IPS-18a (cell line): ENCODE data around the gene LIF.

Source experiments
- H3K27ac ChIP-seq: one replicate; pipeline ENCODE4 v1.5.1; 2013; ENCODE audit warnings: low read length
- H3K27me3 ChIP-seq: one replicate; pipeline ENCODE4 v1.6.1; 2013; ENCODE audit warnings: mild to moderate bottlenecking, low read length; ENCODE audit not compliant: control insufficient read depth, insufficient read depth
- H3K36me3 ChIP-seq: one replicate; pipeline ENCODE4 v1.6.1; 2013; ENCODE audit warnings: low read depth, low read length; ENCODE audit not compliant: control insufficient read depth
- H3K4me1 ChIP-seq: one replicate; pipeline ENCODE4 v1.6.1; 2013; ENCODE audit warnings: low read depth, low read length; ENCODE audit not compliant: control insufficient read depth
- H3K4me3 ChIP-seq: one replicate; pipeline ENCODE4 v1.5.1; 2013; ENCODE audit warnings: low read length
- H3K9ac ChIP-seq: one replicate; pipeline ENCODE4 v1.6.1; 2013; ENCODE audit warnings: mild to moderate bottlenecking, low read length, moderate library complexity
- H3K9me3 ChIP-seq: one replicate; pipeline ENCODE4 v1.6.1; 2013; ENCODE audit warnings: low read depth, low read length; ENCODE audit not compliant: control insufficient read depth

The LIF gene

GRCh38 chr22:30246814-30247376 lies 336 bp upstream of the LIF start:
- Histone ChIP-seq H3K27ac (no peak overlapping the region), H3K36me3 (no peaks in the 10 kb centered on the region), H3K4me1 (no peaks in the 10 kb centered on the region), H3K9me3 (no peaks in the 10 kb centered on the region), H3K4me3 (peak overlapping the region; percentile 75), H3K9ac (peak overlapping the region; percentile 66), H3K27me3 (peaks cover 13% of the 10 kb centered on the region)

- Histone ChIP-seq H3K36me3 (no peaks in the 10 kb centered on the region), H3K9me3 (no peaks in the 10 kb centered on the region), H3K27ac (no peak overlapping the region), H3K4me3 (peak overlapping the region; percentile 75), H3K4me1 (no peaks in the 10 kb centered on the region), H3K27me3 (peaks cover 13% of the 10 kb centered on the region), H3K9ac (peak overlapping the region; percentile 66)
Observed at GRCh38 chr22:30245181-30245984, 1.2 kb downstream of the LIF start.

- Histone ChIP-seq H3K9me3 (no peaks in the 10 kb centered on the region), H3K4me1 (no peaks in the 10 kb centered on the region), H3K27me3 (peaks cover 13% of the 10 kb centered on the region), H3K4me3 (no peak overlapping the region), H3K9ac (no peak overlapping the region), H3K27ac (no peak overlapping the region), H3K36me3 (no peaks in the 10 kb centered on the region)
Observed at GRCh38 chr22:30244641-30245040, 1.9 kb downstream of the LIF start.

- Histone ChIP-seq H3K27me3 (peaks cover 13% of the 10 kb centered on the region), H3K9me3 (no peaks in the 10 kb centered on the region), H3K36me3 (no peaks in the 10 kb centered on the region), H3K9ac (no peak overlapping the region), H3K27ac (no peak overlapping the region), H3K4me1 (no peaks in the 10 kb centered on the region), H3K4me3 (no peak overlapping the region)
Observed at GRCh38 chr22:30244066-30244465, 2.5 kb downstream of the LIF start.

- Histone ChIP-seq H3K4me3 (no peak overlapping the region), H3K27ac (no peak overlapping the region), H3K27me3 (peaks cover 13% of the 10 kb centered on the region), H3K9ac (no peak overlapping the region), H3K9me3 (no peaks in the 10 kb centered on the region), H3K36me3 (no peaks in the 10 kb centered on the region), H3K4me1 (peaks cover 2% of the 10 kb centered on the region)
Observed at GRCh38 chr22:30243661-30244060, 2.9 kb downstream of the LIF start.

- Histone ChIP-seq H3K27me3 (peaks cover 3% of the 10 kb centered on the region), H3K9ac (no peak overlapping the region), H3K36me3 (no peaks in the 10 kb centered on the region), H3K4me3 (no peak overlapping the region), H3K4me1 (peaks cover 9% of the 10 kb centered on the region), H3K27ac (no peak overlapping the region), H3K9me3 (no peaks in the 10 kb centered on the region)
Observed at GRCh38 chr22:30241576-30242371, 4.8 kb downstream of the LIF start.

- Histone ChIP-seq H3K27me3 (no peaks in the 10 kb centered on the region), H3K4me1 (peaks cover 15% of the 10 kb centered on the region), H3K4me3 (no peak overlapping the region), H3K27ac (no peak overlapping the region), H3K9me3 (no peaks in the 10 kb centered on the region), H3K36me3 (no peaks in the 10 kb centered on the region), H3K9ac (no peak overlapping the region)
Observed at GRCh38 chr22:30240541-30241417, 5.8 kb downstream of the LIF start.

- peaks cover 23% of the 10 kb centered on the region for H3K4me1 ChIP-seq
- H3K36me3 ChIP-seq: no peaks in the 10 kb centered on the region
- no peak overlapping the region for H3K4me3 ChIP-seq
- no peaks in the 10 kb centered on the region for H3K27me3 ChIP-seq
- H3K9me3 ChIP-seq: no peaks in the 10 kb centered on the region
- no peak overlapping the region for H3K27ac ChIP-seq
- no peak overlapping the region for H3K9ac ChIP-seq
Observed at GRCh38 chr22:30239488-30240405, 6.8 kb downstream of the LIF start.

- no peaks in the 10 kb centered on the region for H3K27me3 ChIP-seq
- no peak overlapping the region for H3K4me3 ChIP-seq
- no peak overlapping the region for H3K9ac ChIP-seq
- H3K9me3 ChIP-seq: no peaks in the 10 kb centered on the region
- no peaks in the 10 kb centered on the region for H3K36me3 ChIP-seq
- H3K4me1 ChIP-seq: peaks cover 26% of the 10 kb centered on the region
- H3K27ac ChIP-seq: no peak overlapping the region
Observed at GRCh38 chr22:30238661-30239487, 7.7 kb downstream of the LIF start.

GRCh38 chr22:30238136-30238535 lies 8.4 kb downstream of the LIF start:
- Histone ChIP-seq H3K9me3 (no peaks in the 10 kb centered on the region), H3K27ac (no peak overlapping the region), H3K4me3 (no peak overlapping the region), H3K36me3 (no peaks in the 10 kb centered on the region), H3K4me1 (peaks cover 26% of the 10 kb centered on the region), H3K9ac (no peak overlapping the region), H3K27me3 (no peaks in the 10 kb centered on the region)
